Measurements from ENCODE around the gene G2E3. TPM values are rescaled to one million over a fixed set of nuclear protein-coding genes. Genes with fewer than 3 reads are reported as not detected.
"Not testable (repeated sequence)": the region's sequence is repeated elsewhere in the genome, so short reads cannot be mapped to it uniquely, and the experiment has no call there.

Gene G2E3
- total RNA-seq, 4 donors from 2014 or later = 7.5 to 10.5 (median 9.9) TPM

DNA sequence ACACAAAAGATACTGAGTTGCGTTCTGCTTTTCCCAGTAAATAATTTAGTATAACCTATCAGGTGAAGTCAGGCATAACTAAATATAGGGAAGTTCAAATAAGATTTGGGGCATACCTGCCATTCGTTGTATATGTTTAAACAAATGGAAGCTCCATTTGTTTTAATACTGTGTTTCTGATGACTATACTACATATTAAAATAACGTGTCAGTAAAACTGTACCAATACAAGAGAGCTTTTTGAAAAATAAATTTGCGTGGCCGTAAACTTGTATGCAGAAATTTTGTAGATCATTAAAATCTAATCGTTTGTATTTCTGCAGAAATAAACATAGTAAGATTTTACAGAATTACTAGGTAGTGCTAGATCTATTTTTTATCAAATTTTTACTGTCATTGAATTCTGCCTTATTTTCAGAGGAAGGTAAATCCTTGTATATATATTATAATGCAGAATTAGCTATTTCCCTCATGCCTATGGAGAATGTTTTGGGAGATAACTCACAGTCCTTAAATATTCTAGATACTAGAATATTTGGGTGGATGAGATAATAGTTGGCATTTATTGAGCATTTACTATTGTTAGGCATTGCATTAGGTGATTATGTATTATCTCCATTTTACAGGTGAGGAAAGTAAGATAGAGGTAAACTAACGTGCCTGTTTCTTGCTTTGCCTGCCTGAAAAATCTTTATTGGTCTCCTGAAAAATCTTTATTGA lies 64.6 kb downstream of the G2E3 start:
- DNase-seq = no peak
- Histone ChIP-seq H3K27ac (peak overlapping the region in 1 of 4 donors; percentile 94), H3K4me1 (peaks cover 5 to 44% (median 25%) of the 10 kb centered on the region in 4 donors), H3K4me3 (peak overlapping the region in 3 of 4 donors; percentile 65 to 81 (median 81)), H3K9me3 (no peaks in the 10 kb centered on the region), H3K27me3 (no peaks in the 10 kb centered on the region), H3K36me3 (no peaks in the 10 kb centered on the region)
- intact Hi-C loops (cut with DNase I; ENCODE audit: low total_unique reads) = no loop called here
- 66 to 74% methylated on average over 7 of the region's 7 CpGs for WGBS, 2 donors (ENCODE audit: low coverage in 1 of 2)
- in situ Hi-C loops (cut with MboI; ENCODE audit: low pct_ligation_motif_present in 1 of 4, low pct_unique_long_range_greater_than_20kb in 1 of 4, low sequenced_read_pairs in 3 of 4) = no loop called here
- TF ChIP-seq EP300 (IDR thresholded peaks at IDR 0.05; ENCODE audit: low read depth) = no peak

DNA sequence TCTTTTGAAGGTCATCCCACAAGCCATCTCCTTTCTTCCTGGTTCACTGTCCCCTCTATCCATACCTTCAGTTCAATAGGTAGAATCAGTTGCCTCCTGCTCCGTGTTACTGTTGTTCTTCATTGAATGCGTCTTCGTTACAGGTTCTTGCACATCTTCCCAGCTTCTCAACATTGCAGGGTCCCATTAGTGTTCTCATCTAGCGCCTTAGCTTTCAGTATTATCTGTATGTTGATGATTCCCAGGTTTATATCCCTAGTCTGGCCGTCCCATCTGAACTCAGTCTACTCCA lies 65.1 kb downstream of the G2E3 start:
- no peaks in the 10 kb centered on the region for H3K27me3 ChIP-seq
- H3K9me3 ChIP-seq = no peaks in the 10 kb centered on the region
- no peak overlapping the region for H3K27ac ChIP-seq
- intact Hi-C loops (cut with DNase I; ENCODE audit: low total_unique reads) (no loop called here), in situ Hi-C loops (cut with MboI; ENCODE audit: low pct_ligation_motif_present in 1 of 4, low pct_unique_long_range_greater_than_20kb in 1 of 4, low sequenced_read_pairs in 3 of 4) (no loop called here)
- TF ChIP-seq POLR2AphosphoS5 (IDR thresholded peaks at IDR 0.05) = no peak
- TF ChIP-seq, protein P1, sequence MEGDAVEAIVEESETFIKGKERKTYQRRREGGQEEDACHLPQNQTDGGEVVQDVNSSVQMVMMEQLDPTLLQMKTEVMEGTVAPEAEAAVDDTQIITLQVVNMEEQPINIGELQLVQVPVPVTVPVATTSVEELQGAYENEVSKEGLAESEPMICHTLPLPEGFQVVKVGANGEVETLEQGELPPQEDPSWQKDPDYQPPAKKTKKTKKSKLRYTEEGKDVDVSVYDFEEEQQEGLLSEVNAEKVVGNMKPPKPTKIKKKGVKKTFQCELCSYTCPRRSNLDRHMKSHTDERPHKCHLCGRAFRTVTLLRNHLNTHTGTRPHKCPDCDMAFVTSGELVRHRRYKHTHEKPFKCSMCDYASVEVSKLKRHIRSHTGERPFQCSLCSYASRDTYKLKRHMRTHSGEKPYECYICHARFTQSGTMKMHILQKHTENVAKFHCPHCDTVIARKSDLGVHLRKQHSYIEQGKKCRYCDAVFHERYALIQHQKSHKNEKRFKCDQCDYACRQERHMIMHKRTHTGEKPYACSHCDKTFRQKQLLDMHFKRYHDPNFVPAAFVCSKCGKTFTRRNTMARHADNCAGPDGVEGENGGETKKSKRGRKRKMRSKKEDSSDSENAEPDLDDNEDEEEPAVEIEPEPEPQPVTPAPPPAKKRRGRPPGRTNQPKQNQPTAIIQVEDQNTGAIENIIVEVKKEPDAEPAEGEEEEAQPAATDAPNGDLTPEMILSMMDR (IDR thresholded peaks at IDR 0.05) = no peak
- no peak for TF ChIP-seq POLR2A (IDR thresholded peaks at IDR 0.05)
- no peak for TF ChIP-seq EP300 (IDR thresholded peaks at IDR 0.05; ENCODE audit: low read depth)
- no peak for DNase-seq
- no peaks in the 10 kb centered on the region for H3K36me3 ChIP-seq
- 98 to 100% methylated on average over 5 of the region's 5 CpGs for WGBS, 2 donors (ENCODE audit: low coverage in 1 of 2)
- H3K4me1 ChIP-seq = peaks cover 5 to 44% (median 25%) of the 10 kb centered on the region in 4 donors
- H3K4me3 ChIP-seq = no peak overlapping the region

DNA sequence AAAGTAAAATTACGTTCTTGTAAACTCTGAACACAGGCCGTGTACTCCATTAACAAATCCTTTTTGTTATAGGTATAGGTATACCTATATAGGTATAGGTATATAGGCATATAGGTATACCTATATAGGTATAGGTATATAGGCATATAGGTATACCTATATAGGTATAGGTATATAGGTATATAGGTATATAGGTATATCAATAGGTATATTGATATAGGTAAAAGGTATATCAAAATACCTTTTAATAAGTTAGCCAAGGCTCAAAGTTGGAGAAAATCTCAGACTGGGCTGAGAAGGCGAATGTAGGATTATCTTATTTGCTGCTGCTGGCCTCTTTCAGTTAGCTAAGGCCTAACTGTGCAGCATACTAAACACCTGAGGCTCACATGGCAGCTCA lies 66.6 kb downstream of the G2E3 start:
- Histone ChIP-seq H3K4me3 (no peak overlapping the region), H3K27me3 (no peaks in the 10 kb centered on the region), H3K27ac (no peak overlapping the region), H3K4me1 (peaks cover 5 to 42% (median 25%) of the 10 kb centered on the region in 4 donors), H3K9me3 (no peaks in the 10 kb centered on the region), H3K36me3 (peaks cover 0 to 3% (median 0%) of the 10 kb centered on the region in 4 donors)
- in situ Hi-C loops (cut with MboI; ENCODE audit: low pct_ligation_motif_present in 1 of 4, low pct_unique_long_range_greater_than_20kb in 1 of 4, low sequenced_read_pairs in 3 of 4) (no loop called here), intact Hi-C loops (cut with DNase I; ENCODE audit: low total_unique reads) (no loop called here)
- WGBS, 2 donors (ENCODE audit: low coverage in 1 of 2) = 87 to 97% methylated on average over 3 of the region's 3 CpGs
- TF ChIP-seq, protein P1 (IDR thresholded peaks at IDR 0.05) = no peak
- no peak for TF ChIP-seq POLR2AphosphoS5 (IDR thresholded peaks at IDR 0.05)
- no peak for TF ChIP-seq POLR2A (IDR thresholded peaks at IDR 0.05)
- TF ChIP-seq EP300 (IDR thresholded peaks at IDR 0.05; ENCODE audit: low read depth) = no peak
- no peak for DNase-seq

DNA sequence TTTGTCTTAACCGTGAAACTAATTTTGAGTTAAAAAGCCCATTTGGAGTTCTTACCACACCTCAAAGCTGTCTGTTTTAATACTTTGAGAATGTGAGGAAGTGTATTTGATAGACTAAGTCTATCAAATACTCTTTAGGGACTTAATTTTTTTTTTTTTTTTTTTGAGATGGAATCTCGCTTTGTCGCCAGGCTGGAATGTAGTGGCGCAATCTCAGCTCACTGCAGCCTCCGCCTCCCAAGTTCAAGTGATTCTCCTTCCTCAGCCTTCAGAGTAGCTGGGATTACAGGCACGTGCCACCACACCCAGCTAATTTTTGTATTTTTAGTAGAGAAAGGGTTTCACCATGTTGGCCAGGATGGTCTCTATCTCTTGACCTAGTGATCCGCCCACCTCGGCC lies 70.5 kb downstream of the G2E3 start:
- H3K27me3 ChIP-seq; intact Hi-C loops (cut with DNase I; ENCODE audit: low total_unique reads); H3K27ac ChIP-seq; H3K9me3 ChIP-seq; H3K4me3 ChIP-seq; in situ Hi-C loops (cut with MboI; ENCODE audit: low pct_ligation_motif_present in 1 of 4, low pct_unique_long_range_greater_than_20kb in 1 of 4, low sequenced_read_pairs in 3 of 4); DNase-seq: not testable (repeated sequence)
- 92 to 97% methylated on average over 7 to 8 of the region's 8 CpGs for WGBS, 2 donors (ENCODE audit: low coverage in 1 of 2)
- H3K4me1 ChIP-seq = peaks cover 0 to 19% (median 9%) of the 10 kb centered on the region in 4 donors
- H3K36me3 ChIP-seq = peaks cover 0 to 18% (median 4%) of the 10 kb centered on the region in 4 donors

DNA sequence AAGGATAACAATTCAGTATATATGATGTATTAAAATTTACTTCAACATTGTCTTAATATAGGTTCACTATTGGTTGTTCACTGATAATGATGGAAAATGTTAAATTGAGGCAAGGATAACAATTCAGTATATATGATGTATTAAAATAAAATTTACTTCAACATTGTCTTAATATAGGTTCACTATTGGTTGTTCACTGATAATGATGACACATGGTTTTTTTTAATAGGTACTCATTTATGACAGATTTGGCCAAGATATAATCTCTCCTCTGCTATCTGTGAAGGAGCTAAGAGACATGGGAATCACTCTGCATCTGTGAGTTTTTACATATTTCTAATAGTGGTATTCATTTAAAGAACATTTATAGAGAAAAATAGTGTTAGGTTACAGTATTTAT lies 71.3 kb downstream of the G2E3 start:
- TF ChIP-seq POLR2AphosphoS5 (IDR thresholded peaks at IDR 0.05) (no peak), EP300 (IDR thresholded peaks at IDR 0.05; ENCODE audit: low read depth) (no peak), POLR2A (IDR thresholded peaks at IDR 0.05) (no peak)
- TF ChIP-seq, protein P1 (IDR thresholded peaks at IDR 0.05) = no peak
- Histone ChIP-seq H3K9me3 (no peaks in the 10 kb centered on the region), H3K4me3 (no peak overlapping the region), H3K4me1 (peaks cover 0 to 11% (median 5%) of the 10 kb centered on the region in 4 donors), H3K36me3 (peaks cover 0 to 26% (median 4%) of the 10 kb centered on the region in 4 donors), H3K27me3 (no peaks in the 10 kb centered on the region), H3K27ac (no peak overlapping the region)
- in situ Hi-C loops (cut with MboI; ENCODE audit: low pct_ligation_motif_present in 1 of 4, low pct_unique_long_range_greater_than_20kb in 1 of 4, low sequenced_read_pairs in 3 of 4) = no loop called here
- intact Hi-C loops (cut with DNase I; ENCODE audit: low total_unique reads) = no loop called here
- DNase-seq = no peak
